OCI-LY3 (cell line): Measurements from ENCODE around the gene SYTL3.

Source experiments
- H2AFZ ChIP-seq: fragments of 200-600, 300-600 bp; shearing (Covaris generic); 2 replicates; pipeline ENCODE4 v1.6.0; 2014; ENCODE audit warnings: antibody characterized with exemption, low read depth, low read length
- H3K27ac ChIP-seq: fragments of 200-600, 300-600 bp; sonication (generic); 2 replicates; pipeline ENCODE4 v1.5.1; 2014; ENCODE audit warnings: mild to moderate bottlenecking, low read length, moderate library complexity, mixed read lengths
- H3K27me3 ChIP-seq: fragments of 200-600, 300-600 bp; sonication (generic); 2 replicates; pipeline ENCODE4 v1.6.1; 2014; ENCODE audit warnings: low read depth, low read length, mixed read lengths
- H3K36me3 ChIP-seq: fragments of 200-600, 300-600 bp; sonication (generic); replicated peaks from 2 replicates; pipeline ENCODE3; 2014; ENCODE audit warnings: low read depth, low read length, mixed read lengths
- H3K4me1 ChIP-seq: fragments of 300-600, 200-600 bp; sonication (generic); 2 replicates; pipeline ENCODE4 v1.6.1; 2014; ENCODE audit warnings: low read length, mixed read lengths
- H3K4me2 ChIP-seq: fragments of 200-600, 300-600 bp; sonication (generic); 2 replicates; pipeline ENCODE4 v1.6.1; 2014; ENCODE audit warnings: low read length, mixed read lengths
- H3K4me3 ChIP-seq: fragments of 300-600, 200-600 bp; sonication (generic); 2 replicates; pipeline ENCODE4 v1.5.1; 2014; ENCODE audit warnings: antibody characterized with exemption, mild to moderate bottlenecking, low read length, moderate library complexity
- H3K79me2 ChIP-seq: fragments of 300-600, 200-600 bp; shearing (Covaris generic); 2 replicates; pipeline ENCODE4 v1.6.1; 2014; ENCODE audit warnings: mild to moderate bottlenecking, low read length, mixed read lengths
- H3K9ac ChIP-seq: fragments of 300-600, 200-600 bp; shearing (Covaris generic); 2 replicates; pipeline ENCODE4 v1.6.0; 2014; ENCODE audit warnings: mild to moderate bottlenecking, low read length, moderate library complexity
- H3K9me3 ChIP-seq: fragments of 200-600, 300-600 bp; shearing (Covaris generic); 2 replicates; pipeline ENCODE4 v1.6.1; 2014; ENCODE audit warnings: low read length, mixed read lengths; ENCODE audit not compliant: insufficient read depth
- H4K20me1 ChIP-seq: fragments of 200-600, 300-600 bp; sonication (generic); 2 replicates; pipeline ENCODE4 v1.6.1; 2016; ENCODE audit warnings: low read length, mixed read lengths; ENCODE audit not compliant: insufficient read depth
- CTCF ChIP-seq: fragments of 200-600, 300-600 bp; sonication (generic); IDR thresholded peaks from 2 replicates; pipeline ENCODE4 v1.5.1; 2014; ENCODE audit warnings: antibody characterized with exemption, low read length, low read depth
- EZH2phosphoT487 ChIP-seq: fragments of 200-600 bp; shearing (Covaris generic); IDR thresholded peaks from 2 replicates; pipeline ENCODE4 v1.6.1; 2018; ENCODE audit warnings: antibody characterized with exemption, mixed run types, low read depth

The SYTL3 gene

DNA sequence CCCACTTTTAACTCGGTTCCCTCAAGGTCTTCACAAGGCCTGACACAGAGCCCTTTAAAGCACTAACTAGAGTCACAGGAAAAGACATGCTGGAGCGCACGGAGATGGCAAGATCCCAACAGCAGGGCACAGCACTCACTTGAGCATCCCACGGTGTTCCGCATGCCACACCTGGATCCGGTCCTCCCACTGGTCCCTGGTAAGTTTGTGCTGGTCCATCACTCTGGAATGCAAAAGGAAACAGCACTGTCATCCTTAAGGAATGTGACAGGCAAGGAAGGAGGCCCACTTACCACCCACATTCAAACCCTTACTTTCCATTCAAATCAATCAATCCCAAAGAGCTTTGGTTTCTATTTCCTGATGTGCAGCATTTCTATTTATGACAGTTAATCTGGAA lies 134.7 kb downstream of the SYTL3 start:
- H3K27me3 ChIP-seq, result no peaks in the 10 kb centered on the region
- TF ChIP-seq EZH2phosphoT487, result no peak
- no peak for TF ChIP-seq CTCF
- no peak overlapping the region for H3K4me3 ChIP-seq
- H3K79me2 ChIP-seq, result peaks cover 6% of the 10 kb centered on the region
- H3K9me3 ChIP-seq, result no peaks in the 10 kb centered on the region
- no peaks in the 10 kb centered on the region for H3K4me1 ChIP-seq
- no peak overlapping the region for H3K4me2 ChIP-seq
- peaks cover 61% of the 10 kb centered on the region for H3K36me3 ChIP-seq
- H3K9ac ChIP-seq, result no peak overlapping the region
- H2AFZ ChIP-seq, result no peak overlapping the region
- H4K20me1 ChIP-seq, result peaks cover 17% of the 10 kb centered on the region; the same call in 1 of the 2 replicates
- H3K27ac ChIP-seq, result no peak overlapping the region

GRCh38 chr6:158785036-158785435 lies 135.2 kb downstream of the SYTL3 start:
- no peaks in the 10 kb centered on the region for H3K27me3 ChIP-seq
- no peak overlapping the region for H3K9ac ChIP-seq
- H3K4me3 ChIP-seq, result no peak overlapping the region
- H3K36me3 ChIP-seq, result peaks cover 61% of the 10 kb centered on the region
- H4K20me1 ChIP-seq, result peaks cover 23% of the 10 kb centered on the region
- H3K4me1 ChIP-seq, result no peaks in the 10 kb centered on the region
- H2AFZ ChIP-seq, result no peak overlapping the region
- no peak overlapping the region for H3K4me2 ChIP-seq
- TF ChIP-seq CTCF (no peak), EZH2phosphoT487 (no peak)
- peaks cover 12% of the 10 kb centered on the region for H3K79me2 ChIP-seq
- H3K9me3 ChIP-seq, result no peaks in the 10 kb centered on the region
- no peak overlapping the region for H3K27ac ChIP-seq

DNA sequence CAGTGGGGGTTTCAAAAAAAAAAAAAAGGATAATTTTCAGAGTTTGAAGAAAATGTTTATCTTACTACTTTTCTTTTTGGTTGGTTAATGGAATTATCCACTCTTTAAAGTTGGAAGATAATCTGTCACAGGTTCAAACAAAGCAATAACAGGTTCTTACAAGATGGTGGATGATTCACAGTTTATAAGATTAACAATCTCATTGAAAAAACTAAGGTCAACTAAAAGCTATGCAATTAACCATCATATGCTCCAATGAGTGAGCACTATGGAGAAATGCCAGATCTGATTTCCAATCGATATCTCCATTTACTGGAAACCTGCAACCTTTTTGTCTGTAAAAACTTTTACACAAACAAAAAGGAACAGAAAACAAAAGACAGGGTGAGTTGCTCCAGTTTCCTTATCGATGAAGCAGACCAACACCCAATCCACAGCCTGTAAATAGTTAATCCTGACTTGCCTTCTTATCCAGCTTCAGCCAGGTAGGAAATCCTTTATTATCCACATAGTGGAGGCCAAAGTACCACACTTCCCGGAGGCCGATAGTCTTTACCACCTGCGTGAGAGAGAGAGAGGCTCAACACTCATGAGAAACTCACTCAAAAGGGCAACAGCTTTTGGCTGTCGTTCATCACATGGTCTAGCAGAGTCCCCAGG lies 136.9 kb downstream of the SYTL3 start:
- no peak overlapping the region for H3K4me3 ChIP-seq
- no peak overlapping the region for H3K4me2 ChIP-seq
- no peak overlapping the region for H2AFZ ChIP-seq
- peaks cover 39% of the 10 kb centered on the region for H4K20me1 ChIP-seq
- no peaks in the 10 kb centered on the region for H3K27me3 ChIP-seq
- peaks cover 4% of the 10 kb centered on the region for H3K4me1 ChIP-seq
- no peak overlapping the region for H3K9ac ChIP-seq
- peaks cover 29% of the 10 kb centered on the region for H3K79me2 ChIP-seq
- H3K36me3 ChIP-seq, result peaks cover 50% of the 10 kb centered on the region
- H3K27ac ChIP-seq, result no peak overlapping the region
- no peak for TF ChIP-seq EZH2phosphoT487
- no peak for TF ChIP-seq CTCF
- no peaks in the 10 kb centered on the region for H3K9me3 ChIP-seq

- TF ChIP-seq CTCF, result no peak
- no peak for TF ChIP-seq EZH2phosphoT487
- Histone ChIP-seq H3K27me3 (no peaks in the 10 kb centered on the region), H3K4me3 (no peak overlapping the region), H3K9ac (no peak overlapping the region), H2AFZ (no peak overlapping the region), H4K20me1 (peaks cover 46% of the 10 kb centered on the region), H3K9me3 (no peaks in the 10 kb centered on the region), H3K27ac (no peak overlapping the region), H3K36me3 (peaks cover 46% of the 10 kb centered on the region), H3K4me2 (no peak overlapping the region), H3K4me1 (peaks cover 11% of the 10 kb centered on the region), H3K79me2 (peaks cover 35% of the 10 kb centered on the region)
Measured at GRCh38 chr6:158787395-158787794, 137.5 kb downstream of the SYTL3 start.
